GM23248 (cell line): ENCODE data around the gene ICE2. TPM values are rescaled to one million over a fixed set of nuclear protein-coding genes. Genes with fewer than 3 reads are reported as not detected.

Source experiments
- DNase-seq: peaks from one replicate; pipeline ENCODE4 v3.0.0-alpha.2; 2015
- H2AFZ ChIP-seq: fragments of 200-600 bp; sonication (generic); 2 replicates; pipeline ENCODE4 v1.6.1; 2016; ENCODE audit warnings: antibody characterized with exemption
- H3F3A ChIP-seq: fragments of 200-600 bp; sonication (generic); 2 replicates; pipeline ENCODE4 v1.6.1; 2016; ENCODE audit warnings: mild to moderate bottlenecking, antibody characterized with exemption, mixed run types; ENCODE audit not compliant: insufficient read depth
- H3K27ac ChIP-seq: fragments of 200-600 bp; sonication (generic); 2 replicates; pipeline ENCODE4 v1.5.1; 2016; ENCODE audit warnings: mild to moderate bottlenecking
- H3K27me3 ChIP-seq: fragments of 200-600 bp; sonication (generic); replicated peaks from 2 replicates; pipeline ENCODE4 v1.6.1; 2016; ENCODE audit warnings: mild to moderate bottlenecking; ENCODE audit not compliant: insufficient read depth
- H3K36me3 ChIP-seq: fragments of 200-600 bp; sonication (generic); 2 replicates; pipeline ENCODE4 v1.6.1; 2016; ENCODE audit warnings: low read depth, mild to moderate bottlenecking
- H3K4me1 ChIP-seq: fragments of 200-600 bp; sonication (generic); 2 replicates; pipeline ENCODE4 v1.6.1; 2016; ENCODE audit warnings: mild to moderate bottlenecking; ENCODE audit not compliant: insufficient read depth
- H3K4me2 ChIP-seq: fragments of 200-600 bp; sonication (generic); one replicate; pipeline ENCODE4 v1.6.1; 2016; ENCODE audit warnings: mild to moderate bottlenecking; ENCODE audit not compliant: unreplicated experiment
- H3K4me3 ChIP-seq: fragments of 200-600 bp; sonication (generic); 2 replicates; pipeline ENCODE4 v1.5.1; 2016; ENCODE audit warnings: mild to moderate bottlenecking
- H3K79me2 ChIP-seq: fragments of 200-600 bp; sonication (generic); 2 replicates; pipeline ENCODE4 v1.6.1; 2016; ENCODE audit warnings: mild to moderate bottlenecking; ENCODE audit not compliant: insufficient read depth
- H3K9ac ChIP-seq: fragments of 200-600 bp; sonication (generic); 2 replicates; pipeline ENCODE4 v1.6.1; 2016; ENCODE audit warnings: mild to moderate bottlenecking
- H3K9me2 ChIP-seq: fragments of 200-600 bp; sonication (generic); 2 replicates; pipeline ENCODE4 v1.6.1; 2016; ENCODE audit warnings: mixed run types, mild to moderate bottlenecking, moderate library complexity; ENCODE audit not compliant: insufficient read depth
- H3K9me3 ChIP-seq: fragments of 200-600 bp; sonication (generic); one replicate; pipeline ENCODE4 v1.6.1; 2017; ENCODE audit warnings: low read depth
- H4K20me1 ChIP-seq: fragments of 200-600 bp; sonication (generic); 2 replicates; pipeline ENCODE4 v1.6.0; 2016; ENCODE audit not compliant: insufficient read depth
- EZH2 ChIP-seq: fragments of 200-600 bp; sonication (generic); IDR thresholded peaks from 2 replicates; pipeline ENCODE4 v1.6.1; 2018; ENCODE audit warnings: antibody characterized with exemption, mild to moderate bottlenecking; ENCODE audit not compliant: insufficient read depth, poor library complexity, severe bottlenecking
- EZH2phosphoT487 ChIP-seq: fragments of 200-600 bp; sonication (generic); IDR thresholded peaks from 2 replicates; pipeline ENCODE4 v1.6.1; 2018; ENCODE audit warnings: antibody characterized with exemption, moderate library complexity, mild to moderate bottlenecking, low read depth; ENCODE audit not compliant: insufficient read depth
- WGBS, 2 experiments: methylation state at CpG; one replicate each; pipeline ENCODE4 v1.1.6; 2015 to 2017; ENCODE audit warnings: low lambda C conversion rate in 2 of 2, low coverage in 1 of 2; ENCODE audit errors: missing lambda C conversion rate in 2 of 2; 5-methylcytosine and 5-hydroxymethylcytosine counted together
- in situ Hi-C: fragments of 300-500 bp; cut with MboI; formaldehyde crosslinking; loops from 2 replicates; pipeline ENCODE4 v1.15.0; 2020
- polyA plus RNA-seq: library from polyadenylated mRNA; unstranded; fragments of >200 nt; fragmentation: Nextera tagmentation; extraction: Ambion mirVana; gene quantifications from 2 replicates; pipeline ENCODE4 v1.2.1, GENCODE V29; 2016
- total RNA-seq: library from RNA; depleted of rRNA; stranded (reverse); fragments of >200 nt; shearing (Covaris generic); gene quantifications from 2 replicates; pipeline ENCODE4 v1.2.3, GENCODE V29; 2014

Gene ICE2
- total and polyA plus RNA-seq, 2 experiments from 2014 or later: 21.6 to 25.5 TPM

DNA sequence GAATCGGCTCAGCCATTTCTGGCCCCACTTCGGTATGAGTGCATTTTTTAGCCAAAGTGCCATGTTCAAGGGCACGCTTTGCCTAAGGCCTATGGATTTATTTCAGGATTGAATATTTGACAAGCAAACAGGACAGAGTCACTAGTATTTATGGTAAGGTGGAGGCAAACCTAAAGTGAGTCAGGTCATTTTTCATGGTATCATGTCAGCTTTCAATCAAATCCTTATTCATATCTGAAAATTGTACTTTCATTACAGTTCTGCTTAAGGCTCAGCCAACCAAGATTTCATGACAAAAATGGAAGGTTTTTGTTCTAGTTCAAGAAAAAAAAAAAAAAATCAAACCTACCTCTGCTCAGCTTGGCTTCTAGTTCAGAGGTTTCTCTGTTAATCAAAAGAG is 30.5 kb upstream of the ICE2 start:
- H3K27ac ChIP-seq: no peak overlapping the region
- no peaks in the 10 kb centered on the region for H3K9me3 ChIP-seq
- H3K4me3 ChIP-seq: no peak overlapping the region
- no peak for DNase-seq
- WGBS, 2 experiments: 85 to 97% methylated on average over 3 of the region's 3 CpGs
- H3K9me2 ChIP-seq: no peaks in the 10 kb centered on the region
- in situ Hi-C loops: no loop called here
- peaks cover 12% of the 10 kb centered on the region for H3F3A ChIP-seq
- TF ChIP-seq EZH2phosphoT487: no peak
- TF ChIP-seq EZH2: no peak
- H3K9ac ChIP-seq: no peak overlapping the region
- 0 out of 2 replicates have a peak, but pooled peaks cover 8% of the 10 kb centered on the region for H3K36me3 ChIP-seq
- no peaks in the 10 kb centered on the region for H3K27me3 ChIP-seq
- no peaks in the 10 kb centered on the region for H3K79me2 ChIP-seq
- H2AFZ ChIP-seq: no peak overlapping the region
- no peaks in the 10 kb centered on the region for H4K20me1 ChIP-seq
- 0 out of 2 replicates have a peak, but pooled peaks cover 6% of the 10 kb centered on the region for H3K4me1 ChIP-seq
- H3K4me2 ChIP-seq: no peak overlapping the region

DNA sequence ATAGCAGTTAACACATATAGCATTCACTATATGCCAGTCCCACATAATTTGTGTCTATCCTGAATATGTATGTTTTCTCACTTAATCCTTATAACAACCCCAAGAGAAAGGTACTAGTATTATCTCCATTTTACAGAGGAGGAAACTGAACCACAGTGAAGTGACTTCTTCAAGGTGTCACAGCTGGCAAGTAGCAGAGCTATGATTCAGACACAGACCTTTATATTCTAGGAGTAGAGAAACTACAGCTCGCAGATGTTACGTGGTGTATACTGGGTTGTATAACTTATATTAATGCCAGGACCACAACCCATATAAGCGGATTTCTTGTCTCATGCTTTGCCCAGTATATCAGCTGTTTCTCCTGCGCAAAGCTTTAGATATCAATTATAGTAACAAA is 29.5 kb upstream of the ICE2 start:
- in situ Hi-C loops: no loop called here
- H3K4me3 ChIP-seq: no peak overlapping the region
- H4K20me1 ChIP-seq: no peaks in the 10 kb centered on the region
- no peak overlapping the region for H3K4me2 ChIP-seq
- no peaks in the 10 kb centered on the region for H3K9me2 ChIP-seq
- H2AFZ ChIP-seq: 0 out of 2 replicates have a peak overlapping the region, but pooled peaks have one; percentile 37
- no peak for DNase-seq
- WGBS, 2 experiments: 94 to 95% methylated on average over 4 of the region's 4 CpGs
- H3K9ac ChIP-seq: no peak overlapping the region
- no peak overlapping the region for H3K27ac ChIP-seq
- TF ChIP-seq EZH2 (no peak), EZH2phosphoT487 (no peak)
- H3K36me3 ChIP-seq: 0 out of 2 replicates have a peak, but pooled peaks cover 6% of the 10 kb centered on the region
- H3K79me2 ChIP-seq: no peaks in the 10 kb centered on the region
- no peaks in the 10 kb centered on the region for H3K9me3 ChIP-seq
- H3K27me3 ChIP-seq: no peaks in the 10 kb centered on the region
- 0 out of 2 replicates have a peak, but pooled peaks cover 6% of the 10 kb centered on the region for H3K4me1 ChIP-seq
- peaks cover 12% of the 10 kb centered on the region for H3F3A ChIP-seq

DNA sequence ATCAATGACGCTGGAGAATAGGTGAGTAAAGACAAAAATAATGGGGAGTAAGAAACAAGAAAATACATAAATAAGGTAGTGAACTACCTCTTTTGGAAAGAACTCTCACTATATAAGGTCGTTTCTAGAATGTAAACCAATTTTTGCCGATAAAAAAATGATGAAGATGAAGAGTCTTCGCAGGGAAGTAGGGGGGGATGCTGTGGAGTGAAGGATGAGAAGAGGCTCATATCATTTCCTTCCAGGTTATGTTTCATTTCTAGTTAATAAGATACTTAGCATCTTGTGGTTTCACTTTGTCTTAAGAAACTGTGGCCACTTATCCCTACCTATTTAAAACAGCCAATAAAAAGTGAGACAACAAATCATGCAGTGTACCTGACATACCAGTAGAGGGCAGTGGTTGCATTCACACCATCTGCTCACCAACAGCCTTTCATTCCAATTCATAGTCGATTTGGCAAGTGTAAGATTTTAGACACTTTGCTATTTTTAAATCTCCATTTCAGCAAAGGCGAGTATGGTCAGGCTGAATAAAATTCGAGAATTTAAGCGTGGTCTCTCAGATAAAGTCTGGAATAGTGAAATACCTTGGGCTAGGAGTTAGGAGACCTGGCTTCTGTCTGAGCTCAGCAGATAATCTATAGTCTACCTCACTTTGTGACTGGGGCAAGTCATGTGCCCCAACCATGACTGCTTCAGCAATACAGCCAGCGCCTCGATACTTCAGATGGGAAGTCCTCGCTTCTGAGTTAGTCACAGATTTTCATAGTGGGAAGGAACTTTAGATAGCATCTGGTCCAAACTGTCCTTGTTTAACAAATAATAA is 28.9 kb upstream of the ICE2 start:
- Histone ChIP-seq H4K20me1 (no peaks in the 10 kb centered on the region), H3F3A (peaks cover 12% of the 10 kb centered on the region), H3K27ac (no peak overlapping the region), H3K4me1 (0 out of 2 replicates have a peak, but pooled peaks cover 6% of the 10 kb centered on the region), H3K27me3 (no peaks in the 10 kb centered on the region), H3K4me3 (no peak overlapping the region), H3K36me3 (peaks cover 7% of the 10 kb centered on the region; the same call in 1 of the 2 replicates), H2AFZ (0 out of 2 replicates have a peak overlapping the region, but pooled peaks have one; percentile 37), H3K4me2 (peak overlapping the region; percentile 24), H3K9ac (no peak overlapping the region), H3K79me2 (no peaks in the 10 kb centered on the region), H3K9me2 (no peaks in the 10 kb centered on the region), H3K9me3 (no peaks in the 10 kb centered on the region)
- 36 to 37% methylated on average over 11 of the region's 11 CpGs for WGBS, 2 experiments
- in situ Hi-C loops: no loop called here
- DNase-seq: peak; percentile 74
- no peak for TF ChIP-seq EZH2phosphoT487
- no peak for TF ChIP-seq EZH2

DNA sequence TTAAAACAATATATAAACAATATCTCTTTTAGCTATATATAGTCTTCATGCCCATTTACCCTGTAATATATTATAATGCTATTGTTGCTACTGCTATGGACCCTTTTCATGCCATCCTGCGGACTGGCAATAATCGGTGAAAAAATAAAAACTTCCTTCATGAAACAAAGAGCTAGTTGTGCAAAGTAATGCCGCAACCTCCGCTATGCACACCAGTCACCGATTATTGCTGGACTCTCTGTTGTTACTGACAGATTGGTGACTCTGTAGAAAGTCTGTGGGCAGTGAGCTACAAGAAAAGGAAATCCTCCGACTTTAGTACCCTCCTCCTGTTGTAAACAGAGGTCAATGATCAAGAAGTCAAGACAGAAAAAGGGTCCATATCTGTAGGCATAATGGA is 17.9 kb upstream of the ICE2 start:
- H3K4me1 ChIP-seq: no peaks in the 10 kb centered on the region
- no peaks in the 10 kb centered on the region for H3K27me3 ChIP-seq
- H3K4me3 ChIP-seq: no peak overlapping the region
- H3K27ac ChIP-seq: no peak overlapping the region
- H3F3A ChIP-seq: no peaks in the 10 kb centered on the region
- H3K9me3 ChIP-seq: no peaks in the 10 kb centered on the region
- in situ Hi-C loops: no loop called here
- H3K9me2 ChIP-seq: no peaks in the 10 kb centered on the region
- no peaks in the 10 kb centered on the region for H3K79me2 ChIP-seq
- no peaks in the 10 kb centered on the region for H4K20me1 ChIP-seq
- DNase-seq: no peak
- H3K9ac ChIP-seq: no peak overlapping the region
- no peak overlapping the region for H2AFZ ChIP-seq
- TF ChIP-seq EZH2phosphoT487 (no peak), EZH2 (no peak)
- no peak overlapping the region for H3K4me2 ChIP-seq
- 97 to 98% methylated on average over 6 of the region's 6 CpGs for WGBS, 2 experiments
- peaks cover 33% of the 10 kb centered on the region; the same call in 1 of the 2 replicates for H3K36me3 ChIP-seq
